Measurements from ENCODE around the gene RNF43.

RNF43 gene

GRCh38 chr17:58411408-58411894 is 5.9 kb downstream of the RNF43 start:
- in situ Hi-C loops (cut with MboI; ENCODE audit: low pct_unique_long_range_greater_than_20kb, low sequenced_read_pairs, unreplicated experiment), result no loop called here
- TF ChIP-seq, protein P1, sequence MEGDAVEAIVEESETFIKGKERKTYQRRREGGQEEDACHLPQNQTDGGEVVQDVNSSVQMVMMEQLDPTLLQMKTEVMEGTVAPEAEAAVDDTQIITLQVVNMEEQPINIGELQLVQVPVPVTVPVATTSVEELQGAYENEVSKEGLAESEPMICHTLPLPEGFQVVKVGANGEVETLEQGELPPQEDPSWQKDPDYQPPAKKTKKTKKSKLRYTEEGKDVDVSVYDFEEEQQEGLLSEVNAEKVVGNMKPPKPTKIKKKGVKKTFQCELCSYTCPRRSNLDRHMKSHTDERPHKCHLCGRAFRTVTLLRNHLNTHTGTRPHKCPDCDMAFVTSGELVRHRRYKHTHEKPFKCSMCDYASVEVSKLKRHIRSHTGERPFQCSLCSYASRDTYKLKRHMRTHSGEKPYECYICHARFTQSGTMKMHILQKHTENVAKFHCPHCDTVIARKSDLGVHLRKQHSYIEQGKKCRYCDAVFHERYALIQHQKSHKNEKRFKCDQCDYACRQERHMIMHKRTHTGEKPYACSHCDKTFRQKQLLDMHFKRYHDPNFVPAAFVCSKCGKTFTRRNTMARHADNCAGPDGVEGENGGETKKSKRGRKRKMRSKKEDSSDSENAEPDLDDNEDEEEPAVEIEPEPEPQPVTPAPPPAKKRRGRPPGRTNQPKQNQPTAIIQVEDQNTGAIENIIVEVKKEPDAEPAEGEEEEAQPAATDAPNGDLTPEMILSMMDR (IDR thresholded peaks at IDR 0.05; ENCODE audit: extremely low read depth, insufficient read depth, missing control alignments), result no peak
- DNase-seq (ENCODE audit: low spot score), result no peak

DNA sequence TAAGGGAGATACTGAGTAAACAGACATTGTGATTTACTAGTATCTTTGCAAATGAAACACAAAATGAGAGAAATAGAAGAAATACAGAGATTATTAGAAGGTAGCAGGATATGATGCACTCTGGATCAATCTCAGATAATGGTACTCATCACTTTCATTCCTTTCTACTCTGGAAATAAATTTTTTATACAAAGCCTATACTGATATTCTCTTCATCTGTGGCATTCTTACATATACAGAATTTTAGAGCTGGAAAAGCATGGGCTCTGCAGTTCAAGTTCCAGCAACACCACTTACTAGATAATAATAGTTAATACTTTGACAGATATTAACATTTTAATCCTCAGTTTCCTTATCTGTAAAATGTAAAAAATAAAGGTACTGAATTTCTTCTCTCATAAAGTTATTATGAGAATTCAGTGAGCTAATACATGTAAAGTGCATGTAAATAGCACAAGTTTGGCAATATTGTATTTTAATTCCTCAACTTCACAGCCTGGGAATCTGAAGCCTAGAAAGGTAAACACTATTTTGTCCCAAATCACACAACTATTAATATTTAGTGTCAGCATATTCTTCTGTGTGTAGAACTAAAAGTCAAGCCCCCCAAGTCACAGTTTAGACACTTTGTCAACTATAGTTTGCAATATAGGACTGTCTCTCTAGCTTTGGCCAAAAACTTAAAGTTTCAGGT is 6.5 kb downstream of the RNF43 start:
- in situ Hi-C loops (cut with MboI; ENCODE audit: low pct_unique_long_range_greater_than_20kb, low sequenced_read_pairs, unreplicated experiment), result no loop called here
- TF ChIP-seq, protein P1 (IDR thresholded peaks at IDR 0.05; ENCODE audit: extremely low read depth, insufficient read depth, missing control alignments), result no peak
- DNase-seq (ENCODE audit: low spot score), result no peak

DNA sequence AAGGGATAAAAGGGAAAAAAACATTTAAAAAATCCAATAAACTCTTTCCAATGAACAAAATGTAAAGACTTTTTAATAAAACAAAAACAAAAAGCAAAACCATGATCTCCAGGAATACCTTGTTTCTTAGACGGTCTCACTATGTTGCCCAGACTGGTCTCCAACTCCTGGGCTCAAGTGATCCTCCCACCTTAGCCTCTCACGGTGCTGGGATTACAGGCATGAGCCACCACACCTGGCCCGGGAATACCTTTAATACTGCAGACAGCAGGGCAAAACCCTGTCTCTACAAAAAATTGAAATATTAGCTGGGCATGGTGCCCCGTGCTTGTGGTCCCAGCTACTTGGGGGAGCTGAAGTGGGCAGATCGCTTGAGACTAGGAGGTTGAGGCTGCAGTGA is 7.9 kb downstream of the RNF43 start:
- TF ChIP-seq, protein P1 (IDR thresholded peaks at IDR 0.05; ENCODE audit: extremely low read depth, insufficient read depth, missing control alignments), result no peak
- in situ Hi-C loops (cut with MboI; ENCODE audit: low pct_unique_long_range_greater_than_20kb, low sequenced_read_pairs, unreplicated experiment), result no loop called here
- no peak for DNase-seq (ENCODE audit: low spot score)

- in situ Hi-C loops (cut with MboI; ENCODE audit: low pct_unique_long_range_greater_than_20kb, low sequenced_read_pairs, unreplicated experiment), result no loop called here
- TF ChIP-seq, protein P1 (IDR thresholded peaks at IDR 0.05; ENCODE audit: extremely low read depth, insufficient read depth, missing control alignments), result no peak
- DNase-seq (ENCODE audit: low spot score), result no peak
Observed at GRCh38 chr17:58403311-58403710, 14.0 kb downstream of the RNF43 start.

- DNase-seq (ENCODE audit: low spot score), result no peak
- in situ Hi-C loops (cut with MboI; ENCODE audit: low pct_unique_long_range_greater_than_20kb, low sequenced_read_pairs, unreplicated experiment), result no loop called here
- TF ChIP-seq, protein P1 (IDR thresholded peaks at IDR 0.05; ENCODE audit: extremely low read depth, insufficient read depth, missing control alignments), result no peak
Observed at GRCh38 chr17:58402679-58403078, 14.7 kb downstream of the RNF43 start.

- in situ Hi-C loops (cut with MboI; ENCODE audit: low pct_unique_long_range_greater_than_20kb, low sequenced_read_pairs, unreplicated experiment), result no loop called here
- TF ChIP-seq, protein P1 (IDR thresholded peaks at IDR 0.05; ENCODE audit: extremely low read depth, insufficient read depth, missing control alignments), result no peak
- DNase-seq (ENCODE audit: low spot score), result no peak
Observed at GRCh38 chr17:58402047-58402446, 15.3 kb downstream of the RNF43 start.

All from GM13977 (cell line).